DMS53 (cell line): ENCODE data around the gene CABP2.
"Not testable (repeated sequence)": the region's sequence is repeated elsewhere in the genome, so short reads cannot be mapped to it uniquely, and the experiment has no call there.

Source experiments
- DNase-seq: peaks from one replicate; lab custom pipeline; 2025; lab: John Stamatoyannopoulos, UW

The CABP2 gene

DNA sequence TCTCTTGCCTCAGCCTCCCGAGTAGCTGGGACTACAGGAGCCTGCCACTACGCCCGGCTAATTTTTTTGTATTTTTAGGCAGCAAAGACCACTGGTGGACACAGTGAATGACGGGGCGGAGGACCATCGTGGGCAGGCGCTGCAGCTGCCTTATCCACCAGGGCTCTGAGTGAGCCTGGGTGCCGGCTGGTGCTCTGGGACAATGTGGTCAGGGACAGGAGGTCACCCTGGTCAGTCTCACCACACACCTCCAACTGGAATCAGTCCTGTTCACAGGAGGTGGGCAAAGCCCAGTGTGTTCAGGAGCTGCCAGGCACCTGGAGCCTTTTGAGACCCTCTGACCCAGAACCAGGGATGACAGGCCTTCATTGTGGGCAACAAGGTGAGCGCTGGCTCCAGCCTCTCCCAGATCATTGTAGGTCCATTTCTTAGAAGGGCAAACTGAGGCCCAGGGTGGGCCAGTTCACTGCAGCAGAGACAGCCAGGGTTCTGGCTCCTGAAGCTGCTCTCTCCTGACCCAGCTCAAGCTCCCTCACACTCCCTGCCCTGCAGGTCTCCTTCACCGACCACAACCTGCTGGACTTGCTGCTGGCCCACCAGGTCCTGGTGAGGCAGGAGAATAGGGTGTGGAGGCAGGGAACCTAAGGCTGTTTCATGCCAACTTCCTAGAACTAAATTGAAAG, 15.7 kb upstream of the CABP2 start:
- no peak for DNase-seq

DNA sequence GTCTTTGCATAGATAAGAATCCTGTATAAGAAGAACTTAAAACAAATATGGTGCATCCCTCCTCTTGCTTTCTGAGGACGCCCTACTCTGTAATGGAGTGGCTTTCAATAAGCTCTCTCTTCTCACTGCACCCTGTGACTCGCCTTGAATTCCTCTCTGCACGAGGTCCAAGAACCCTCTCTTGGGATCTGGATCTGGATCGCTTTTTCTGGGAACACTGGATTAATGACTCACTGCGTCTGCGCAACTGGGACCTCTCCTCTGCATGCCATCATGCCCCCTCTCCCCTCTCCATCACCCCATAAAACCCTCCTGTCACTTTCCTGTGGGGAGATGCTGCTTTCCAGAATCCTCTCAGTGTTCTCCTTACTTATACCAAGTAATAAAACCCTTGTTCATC, 15.1 kb upstream of the CABP2 start:
- DNase-seq, result no peak

DNA sequence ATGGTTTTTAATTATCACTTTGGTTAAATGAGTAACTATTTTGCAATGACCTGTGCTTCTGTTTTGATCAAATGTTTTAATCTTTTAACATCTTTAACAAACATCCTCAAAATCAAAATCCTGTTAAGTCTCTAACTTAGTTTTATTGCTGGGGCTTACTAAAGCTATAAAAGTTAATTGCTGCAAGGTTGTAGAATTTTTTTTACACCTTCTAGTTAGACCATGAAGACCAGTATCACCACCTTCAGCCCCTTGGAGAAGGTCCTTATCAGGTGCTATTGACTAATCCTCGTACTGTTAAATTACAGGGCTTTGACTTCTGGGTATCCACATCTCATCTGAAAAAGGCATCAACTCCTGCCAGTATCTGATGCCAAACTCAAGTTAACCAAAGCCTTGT, 12.3 kb upstream of the CABP2 start:
- no peak for DNase-seq

GRCh38 chr11:67534070-67534679, 10.9 kb upstream of the CABP2 start:
- peak; percentile 48 for DNase-seq

- DNase-seq, result no peak
Measured at GRCh38 chr11:67532889-67533288, 9.6 kb upstream of the CABP2 start.

- no peak for DNase-seq
Measured at GRCh38 chr11:67530282-67530592, 7.0 kb upstream of the CABP2 start.

DNA sequence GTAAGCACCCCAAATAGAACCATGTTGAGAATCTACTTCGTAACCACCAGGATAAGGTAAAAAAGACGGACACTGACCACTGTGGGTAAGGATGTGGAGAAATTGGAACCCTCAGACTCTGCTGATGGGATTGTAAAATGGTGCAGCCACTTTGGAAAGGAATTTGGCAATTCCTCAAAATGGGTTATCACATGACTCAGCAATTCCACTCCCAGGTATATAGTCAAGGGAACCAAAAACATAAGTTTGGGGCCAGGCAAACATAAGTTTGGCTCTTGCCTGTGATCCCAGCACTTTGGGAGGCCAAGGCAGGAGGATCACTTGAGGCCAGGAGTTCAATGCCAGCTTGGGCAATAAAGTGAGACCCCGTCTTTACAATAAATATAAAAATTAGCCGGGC, 5.1 kb upstream of the CABP2 start:
- no peak for DNase-seq

GRCh38 chr11:67525275-67525976, 2.2 kb upstream of the CABP2 start:
- DNase-seq, result no peak

GRCh38 chr11:67524480-67524808, 1.2 kb upstream of the CABP2 start:
- no peak for DNase-seq

- no peak for DNase-seq
Measured at GRCh38 chr11:67523556-67524479, 572 bp upstream of the CABP2 start.

DNA sequence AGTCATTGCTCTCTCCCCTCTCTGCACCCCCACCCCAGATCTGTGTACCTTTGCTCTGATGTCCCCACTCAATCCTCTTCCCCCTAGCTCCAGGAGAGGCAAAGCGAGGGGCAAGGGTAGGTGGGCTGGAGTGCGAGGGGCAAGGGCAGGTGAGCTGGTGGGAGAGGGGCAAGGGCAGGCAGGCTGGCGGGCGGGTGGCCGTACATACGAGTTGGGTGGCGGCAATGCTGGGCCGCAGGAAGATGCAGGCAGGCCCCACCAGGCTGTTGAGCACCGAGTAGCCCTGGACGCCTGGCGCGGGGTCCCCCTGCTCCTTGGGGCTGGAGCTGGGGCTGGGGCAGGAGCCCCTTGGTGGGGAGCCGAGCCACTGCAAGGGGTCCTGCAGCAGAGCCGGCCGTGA, 908 bp downstream of the CABP2 start:
- DNase-seq, result no peak

- no peak for DNase-seq
Measured at GRCh38 chr11:67521924-67522323, 1.3 kb downstream of the CABP2 start.

GRCh38 chr11:67520856-67521824, 2.1 kb downstream of the CABP2 start:
- no peak for DNase-seq

- no peak for DNase-seq
Measured at GRCh38 chr11:67519726-67520125, 3.5 kb downstream of the CABP2 start.

- no peak for DNase-seq
Measured at GRCh38 chr11:67517784-67518552, 5.3 kb downstream of the CABP2 start.

GRCh38 chr11:67516806-67517205, 6.4 kb downstream of the CABP2 start:
- DNase-seq, result no peak

- DNase-seq, result no peak
Measured at GRCh38 chr11:67514116-67514515, 9.1 kb downstream of the CABP2 start.

DNA sequence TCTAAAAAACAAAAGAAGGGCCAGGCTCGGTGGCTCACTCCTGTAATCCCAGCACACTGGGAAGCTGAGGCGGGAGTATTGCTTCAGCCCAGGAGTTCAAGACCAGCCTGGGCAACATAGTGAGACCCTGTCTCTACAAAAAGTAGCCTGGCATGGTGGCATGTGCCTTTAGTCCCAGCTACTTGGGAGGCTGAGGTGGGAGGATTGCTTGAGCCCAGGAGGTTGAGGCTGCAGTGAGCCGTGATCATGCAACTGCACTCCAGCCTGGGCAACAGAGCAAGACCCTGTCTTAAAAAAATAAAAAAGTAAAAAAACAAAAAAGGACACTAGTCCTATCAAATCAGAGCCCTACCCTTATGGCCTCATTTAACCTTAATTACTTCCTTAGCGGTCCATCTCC, 11.7 kb downstream of the CABP2 start:
- DNase-seq, result not testable (repeated sequence)

DNA sequence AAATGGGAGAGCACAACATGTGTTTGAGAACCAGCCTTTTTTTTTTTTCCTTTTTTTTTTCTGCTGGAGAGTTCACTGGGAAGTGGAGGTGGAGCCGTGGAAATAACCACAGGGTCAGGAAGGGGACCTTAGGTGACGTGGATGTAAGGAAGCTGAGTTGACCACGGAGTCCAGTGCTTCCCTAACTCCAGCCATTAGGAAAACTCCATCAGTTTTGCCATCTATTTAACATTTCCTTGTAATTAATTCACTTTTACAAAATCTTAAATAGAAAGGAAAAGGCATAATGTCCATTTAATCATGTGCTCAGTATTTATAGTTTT, 13.3 kb downstream of the CABP2 start:
- DNase-seq, result no peak

- peak; percentile 100 for DNase-seq
Measured at GRCh38 chr11:67508486-67509121, 14.6 kb downstream of the CABP2 start.
